M059J (cell line): Measurements from ENCODE around the gene SYTL2. TPM values are rescaled to one million over a fixed set of nuclear protein-coding genes. Genes with fewer than 3 reads are reported as not detected.
A peak's percentile ranks its signal among the peaks of the same experiment; 100 is the strongest.
"Not testable (repeated sequence)": the region's sequence is repeated elsewhere in the genome, so short reads cannot be mapped to it uniquely, and the experiment has no call there.

Experiments used
- DNase-seq: peaks from one replicate; pipeline ENCODE4 v3.0.0-alpha.2; 2012; ENCODE audit warnings: low read depth
- total RNA-seq: library from RNA; depleted of rRNA; stranded (reverse); fragments of >200 nt; shearing (Covaris generic); gene quantifications from 2 replicates; pipeline ENCODE4 v1.2.3, GENCODE V29; 2014; rRNA removed

The SYTL2 gene
- 46.8 and 80.3 TPM in 2 replicates for total RNA-seq

DNA sequence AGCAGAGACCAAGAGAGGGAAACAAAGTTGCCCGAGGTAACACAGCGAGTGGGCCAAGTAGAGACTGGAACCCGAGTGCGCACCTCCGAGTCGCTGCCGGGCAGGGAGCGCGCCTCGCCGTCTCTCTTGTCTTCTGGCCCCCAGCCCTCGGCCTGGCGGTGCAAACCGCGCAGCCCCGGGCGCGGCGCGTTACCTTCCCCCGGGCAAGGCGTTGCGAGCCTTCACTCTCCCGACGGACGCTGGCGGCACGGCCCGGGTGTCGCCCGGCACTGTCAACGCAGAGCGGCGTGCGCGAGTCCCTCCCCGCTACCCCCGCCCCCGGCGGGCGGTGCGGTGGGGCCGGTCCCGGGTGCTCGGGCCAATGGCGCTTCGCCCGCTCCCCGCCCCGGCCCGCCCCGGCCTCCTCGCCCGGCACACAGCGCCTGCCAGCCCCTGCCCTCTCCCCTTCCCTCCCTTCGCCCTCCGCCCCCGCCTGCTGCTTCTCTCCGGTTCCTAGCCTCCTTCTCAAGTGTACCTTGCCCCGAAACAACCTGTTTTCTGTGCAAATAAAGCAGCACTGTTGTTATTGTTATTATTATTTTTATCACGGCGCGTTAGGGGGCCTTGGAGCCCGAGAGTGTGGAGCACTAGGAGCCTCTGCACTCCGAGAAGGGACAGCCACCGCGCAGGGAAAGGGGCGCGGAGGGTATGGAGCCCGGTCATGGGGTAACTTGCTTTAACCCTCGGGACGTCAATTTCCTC lies at the start of gene SYTL2:
Gene SYTL2, minus strand, starts transcription at position 271 of the 741 bp plus-strand sequence. CDS start 53,416 bp downstream, outside the sequence.
- peak; percentile 71 for DNase-seq

DNA sequence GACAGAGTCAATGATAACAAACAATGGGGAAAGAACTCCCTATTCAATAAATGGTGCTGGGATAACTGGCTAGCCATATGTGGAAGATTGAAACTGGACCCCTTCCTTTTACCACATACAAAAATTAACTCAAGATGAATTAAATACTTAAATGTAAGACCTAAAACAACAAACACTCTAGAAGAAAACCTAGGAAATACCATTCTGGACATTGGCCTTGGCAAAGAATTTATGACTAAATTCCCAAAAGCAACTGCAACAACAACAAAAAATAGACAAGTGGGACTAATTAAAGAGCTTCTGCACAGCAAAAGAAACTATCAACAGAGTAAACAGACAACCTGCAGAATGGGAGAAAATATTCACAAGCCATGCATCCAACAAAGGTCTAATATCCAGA lies 48.6 kb upstream of the SYTL2 start:
- not testable (repeated sequence) for DNase-seq

- DNase-seq = no peak
Measured at GRCh38 chr11:85857098-85857497, 46.2 kb upstream of the SYTL2 start.

GRCh38 chr11:85855341-85855656 lies 44.4 kb upstream of the SYTL2 start, which contains the start of gene CCDC83:
Gene CCDC83 (plus strand): TSS chr11:85855383. CDS start chr11:85865124, 9,741 bp downstream.
- no peak for DNase-seq

DNA sequence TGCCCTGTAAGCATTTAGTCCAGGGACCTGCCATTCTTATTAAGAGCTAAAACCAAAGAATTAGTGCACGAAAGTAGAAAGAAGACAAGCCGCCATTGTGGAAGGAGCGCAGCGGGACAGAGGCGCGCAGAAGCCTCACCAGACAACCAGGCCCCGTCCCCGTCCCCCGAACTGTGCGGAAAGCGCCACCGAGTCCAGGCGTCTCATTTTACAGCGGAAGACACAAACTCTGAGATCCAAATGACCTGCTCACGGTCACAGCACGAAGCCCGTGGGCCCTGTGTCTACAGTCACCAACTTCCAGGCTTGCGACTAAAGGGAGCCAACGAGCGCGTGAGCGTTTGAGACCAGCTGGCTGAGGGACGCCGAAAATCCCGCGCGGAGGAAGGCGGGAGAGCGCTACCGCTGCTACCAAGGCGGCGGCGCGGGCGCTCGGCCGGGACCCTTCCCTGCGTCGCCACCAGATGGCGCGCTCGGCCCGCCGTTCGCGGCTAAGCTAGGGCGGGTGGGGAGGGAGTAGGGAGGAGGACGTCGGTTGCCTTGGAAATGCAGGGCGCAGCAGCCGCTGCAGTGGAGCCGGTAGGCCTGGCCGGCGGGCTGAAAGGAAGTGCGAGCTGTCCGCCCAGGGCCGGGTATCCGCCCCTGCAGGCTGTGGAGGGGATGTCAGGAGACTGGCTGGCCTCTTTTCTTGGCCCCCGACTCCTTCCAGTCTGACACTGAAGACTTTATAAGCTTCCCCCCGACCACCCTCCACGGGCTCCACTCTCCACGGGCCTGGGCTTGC lies 43.8 kb upstream of the SYTL2 start:
- peak; percentile 92 for DNase-seq

GRCh38 chr11:85854212-85854556 lies 43.2 kb upstream of the SYTL2 start:
- no peak for DNase-seq

- not testable (repeated sequence) for DNase-seq
Measured at GRCh38 chr11:85853541-85853940, 42.6 kb upstream of the SYTL2 start.

- DNase-seq = not testable (repeated sequence)
Measured at GRCh38 chr11:85852754-85853153, 41.8 kb upstream of the SYTL2 start.

- DNase-seq = no peak
Measured at GRCh38 chr11:85848556-85848955, 37.6 kb upstream of the SYTL2 start.

- no peak for DNase-seq
Measured at GRCh38 chr11:85848006-85848405, 37.1 kb upstream of the SYTL2 start.

DNA sequence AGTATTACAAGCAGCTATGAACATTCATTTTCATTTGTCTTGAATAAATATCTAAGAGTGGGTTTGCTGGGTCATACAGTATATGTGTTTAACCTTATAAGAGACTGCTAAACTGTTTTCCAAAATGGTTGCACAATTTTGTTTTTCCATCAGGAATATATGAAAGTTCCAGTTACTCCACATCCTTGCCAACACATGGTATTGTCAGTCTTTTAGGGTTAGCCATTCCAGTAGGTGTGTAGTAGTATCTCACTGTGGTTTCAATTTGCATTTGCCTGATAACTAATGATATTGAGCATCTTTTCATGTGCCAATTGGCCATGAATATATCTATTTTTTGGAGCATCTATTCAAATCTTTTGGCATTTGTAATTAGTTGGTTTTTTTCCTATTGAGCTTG lies 36.5 kb upstream of the SYTL2 start:
- no peak for DNase-seq

DNA sequence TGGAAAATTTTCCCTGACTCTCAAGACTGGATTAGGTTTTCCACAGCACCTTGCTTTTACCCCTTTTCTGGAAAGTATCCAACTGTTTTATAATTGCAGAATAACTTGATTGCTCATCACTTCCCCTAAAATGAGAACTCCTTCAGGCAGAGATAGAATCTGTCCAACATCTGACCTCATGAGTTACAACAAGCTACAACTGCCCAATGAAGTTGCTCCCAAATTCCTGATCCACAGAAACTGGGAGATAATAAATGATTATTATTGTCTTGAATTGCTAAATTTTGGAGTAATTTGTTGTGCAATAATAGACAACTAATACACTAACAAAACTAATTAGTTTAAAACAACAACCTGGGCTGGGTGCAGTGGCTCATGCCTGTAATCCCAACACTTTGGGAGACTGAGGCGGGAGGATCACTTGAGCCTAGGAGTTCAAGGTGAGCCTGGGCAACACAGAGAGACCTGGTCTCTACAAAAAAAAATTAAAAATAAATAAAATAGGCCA lies 34.2 kb upstream of the SYTL2 start:
- peak; percentile 81 for DNase-seq

- DNase-seq = peak; percentile 97
Measured at GRCh38 chr11:85844439-85845123, 33.6 kb upstream of the SYTL2 start.

GRCh38 chr11:85843929-85844328 lies 33.0 kb upstream of the SYTL2 start:
- DNase-seq = no peak

DNA sequence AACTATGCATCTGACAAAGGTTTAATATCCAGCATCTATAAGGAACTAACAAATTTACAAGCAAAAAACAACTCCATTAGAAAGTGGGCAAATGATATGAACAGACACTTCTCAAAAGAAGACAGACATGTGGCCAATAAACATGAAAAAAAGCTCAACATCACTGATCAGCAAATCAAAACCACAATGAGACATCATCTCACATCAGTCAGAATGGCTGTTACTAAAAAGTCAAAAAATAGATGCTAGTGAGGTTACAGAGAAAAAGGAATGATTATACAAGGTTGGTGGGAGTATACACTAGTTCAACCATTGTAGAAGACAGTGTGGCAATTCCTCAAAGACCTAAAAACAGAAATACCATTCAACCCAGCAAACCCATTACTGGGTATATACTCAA lies 30.0 kb upstream of the SYTL2 start:
- DNase-seq = not testable (repeated sequence)

- no peak for DNase-seq
Measured at GRCh38 chr11:85835729-85836128, 24.8 kb upstream of the SYTL2 start.

DNA sequence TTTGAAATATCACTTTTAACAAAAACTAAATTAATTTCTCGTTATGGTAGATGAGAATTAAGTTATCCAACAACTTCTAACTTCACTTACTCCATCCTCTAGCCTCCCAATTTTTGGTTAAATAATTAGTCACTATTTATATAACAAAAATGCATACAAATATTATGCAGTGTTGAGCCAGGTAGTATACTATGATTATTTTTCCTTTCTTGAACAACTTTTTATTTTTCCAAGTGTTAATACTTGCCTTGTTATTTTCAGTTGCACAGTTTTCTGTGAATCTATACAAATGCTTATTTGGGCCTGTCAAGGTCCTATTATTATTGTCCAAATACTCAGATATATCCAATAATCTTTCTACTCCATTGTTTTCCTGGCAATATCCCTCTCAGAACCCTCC lies 24.3 kb upstream of the SYTL2 start:
- no peak for DNase-seq

- DNase-seq = no peak
Measured at GRCh38 chr11:85831050-85831449, 20.1 kb upstream of the SYTL2 start.

DNA sequence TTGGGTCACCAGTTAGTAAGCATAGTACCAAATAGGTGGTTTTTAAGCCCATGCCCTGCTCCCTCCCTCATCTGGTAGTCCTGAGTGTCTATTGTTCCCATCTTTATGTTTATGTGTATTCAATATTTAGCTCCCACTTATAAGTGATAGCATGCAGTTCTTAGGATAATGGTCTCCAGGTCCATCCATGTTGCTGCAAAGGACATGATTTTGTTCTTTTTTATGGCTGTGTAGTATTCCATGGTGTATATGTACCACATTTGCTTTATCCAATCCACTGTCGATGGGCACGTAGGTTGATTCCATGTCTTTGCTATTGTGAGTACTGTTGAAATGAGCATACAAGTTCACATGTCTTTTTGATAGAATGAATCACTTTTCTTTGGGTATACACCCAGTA lies 18.2 kb upstream of the SYTL2 start:
- no peak for DNase-seq

DNA sequence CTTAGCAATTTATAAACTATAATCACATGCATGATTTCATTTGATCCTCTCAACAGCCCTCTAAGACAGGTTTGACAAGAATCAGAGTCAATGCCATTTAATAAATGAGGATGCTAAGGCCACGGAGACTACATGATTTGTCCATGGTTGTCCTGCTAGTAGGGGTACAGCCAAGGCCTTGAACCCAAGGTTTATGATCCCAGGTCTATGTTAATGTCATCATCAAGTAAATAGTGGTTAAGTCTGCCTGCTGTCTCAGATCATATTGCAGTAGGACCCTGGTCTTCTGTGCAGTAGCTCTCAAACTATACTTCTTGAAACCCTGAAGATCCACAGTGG lies 17.7 kb upstream of the SYTL2 start:
- no peak for DNase-seq

- DNase-seq = peak; percentile 97
Measured at GRCh38 chr11:85827748-85828639, 17.1 kb upstream of the SYTL2 start.
